ENCODE results near the gene OSBP2. TPM values are rescaled to one million over a fixed set of nuclear protein-coding genes. Genes with fewer than 3 reads are reported as not detected.

The OSBP2 gene
- total RNA-seq, 1 experiment from 2014 or later = 7.1 TPM

GRCh38 chr22:30697975-30698374 lies 3.3 kb downstream of the OSBP2 start:
- no peak overlapping the region for H3K4me3 ChIP-seq
- no peak overlapping the region for H3K4me2 ChIP-seq
- H3K9me2 ChIP-seq (ENCODE audit: insufficient read depth) = no peaks in the 10 kb centered on the region
- ChIA-PET POLR2A (ENCODE audit: unreplicated experiment) (no interaction called here), CTCF (no interaction called here)
- H3K4me1 ChIP-seq (replicated peaks; ENCODE audit: insufficient read depth) = peaks cover 18% of the 10 kb centered on the region
- DNase-seq = no peak
- H3K79me2 ChIP-seq (ENCODE audit: low read depth) = no peaks in the 10 kb centered on the region
- H3K27ac ChIP-seq = no peak overlapping the region
- no TSS peak for BruUV-seq (replicated peaks)
- TF ChIP-seq EZH2 (IDR thresholded peaks at IDR 0.05; ENCODE audit: low read depth) (no peak), CTCF (conservative IDR thresholded peaks at IDR 0.05) (no peak)
- no peaks in the 10 kb centered on the region for H3K36me3 ChIP-seq (ENCODE audit: low read depth)
- no peaks in the 10 kb centered on the region; the same call in 1 of the 2 replicates for H4K20me1 ChIP-seq (ENCODE audit: insufficient read depth)
- H2AFZ ChIP-seq = no peak overlapping the region
- H3K27me3 ChIP-seq (ENCODE audit: insufficient read depth, low read depth) = no peaks in the 10 kb centered on the region
- intact Hi-C loops (cut with micrococcal nuclease; ENCODE audit: unreplicated experiment) = no loop called here
- H3F3A ChIP-seq (ENCODE audit: insufficient read depth, low read depth) = peaks cover 16% of the 10 kb centered on the region
- no peaks in the 10 kb centered on the region for H3K9me3 ChIP-seq (ENCODE audit: insufficient read depth, low read depth)

GRCh38 chr22:30701872-30702271 lies 7.2 kb downstream of the OSBP2 start:
- CTCF ChIA-PET = interaction anchor here (0.6 kb wide), 1 partner anchor 1298 kb away, joined by 3 read pairs; no protein-coding TSS in a partner anchor
- DNase-seq = peak in 1 of 2 experiments; percentile 10

GRCh38 chr22:30702856-30703255 lies 8.2 kb downstream of the OSBP2 start:
- H3K4me2 ChIP-seq = no peak overlapping the region
- no peak overlapping the region for H3K27ac ChIP-seq
- H3K4me3 ChIP-seq = no peak overlapping the region
- H3K27me3 ChIP-seq (ENCODE audit: insufficient read depth, low read depth) = no peaks in the 10 kb centered on the region
- H2AFZ ChIP-seq = no peak overlapping the region
- BruUV-seq (replicated peaks) = no TSS peak
- H3K4me1 ChIP-seq (replicated peaks; ENCODE audit: insufficient read depth) = peaks cover 13% of the 10 kb centered on the region
- CTCF ChIA-PET = interaction anchor here (0.5 kb wide), 1 partner anchor 70 kb away, joined by 6 read pairs; no protein-coding TSS in a partner anchor
- no peak for TF ChIP-seq CTCF (conservative IDR thresholded peaks at IDR 0.05)
- TF ChIP-seq EZH2 (IDR thresholded peaks at IDR 0.05; ENCODE audit: low read depth) = no peak
- DNase-seq = no peak
- no peaks in the 10 kb centered on the region for H3K36me3 ChIP-seq (ENCODE audit: low read depth)
- intact Hi-C loops (cut with micrococcal nuclease; ENCODE audit: unreplicated experiment) = no loop called here
- H4K20me1 ChIP-seq (ENCODE audit: insufficient read depth) = no peaks in the 10 kb centered on the region; the same call in 1 of the 2 replicates
- no peaks in the 10 kb centered on the region for H3K79me2 ChIP-seq (ENCODE audit: low read depth)
- H3K9me2 ChIP-seq (ENCODE audit: insufficient read depth) = no peaks in the 10 kb centered on the region
- H3F3A ChIP-seq (ENCODE audit: insufficient read depth, low read depth) = peaks cover 14% of the 10 kb centered on the region
- POLR2A ChIA-PET (ENCODE audit: unreplicated experiment) = interaction anchor here (0.7 kb wide), 1 partner anchor 451 kb away, joined by 4 read pairs; no protein-coding TSS in a partner anchor
- no peaks in the 10 kb centered on the region for H3K9me3 ChIP-seq (ENCODE audit: insufficient read depth, low read depth)

More at GRCh38 chr22:30701872-30702271, 7.2 kb downstream of the OSBP2 start:
- Histone ChIP-seq H3K27ac (no peak overlapping the region), H3F3A (ENCODE audit: insufficient read depth, low read depth) (peaks cover 19% of the 10 kb centered on the region), H3K9me3 (ENCODE audit: insufficient read depth, low read depth) (no peaks in the 10 kb centered on the region), H3K79me2 (ENCODE audit: low read depth) (no peaks in the 10 kb centered on the region), H3K4me2 (no peak overlapping the region), H3K4me1 (replicated peaks; ENCODE audit: insufficient read depth) (peaks cover 13% of the 10 kb centered on the region), H3K36me3 (ENCODE audit: low read depth) (no peaks in the 10 kb centered on the region), H3K4me3 (no peak overlapping the region), H4K20me1 (ENCODE audit: insufficient read depth) (no peaks in the 10 kb centered on the region; the same call in 1 of the 2 replicates), H2AFZ (no peak overlapping the region), H3K27me3 (ENCODE audit: insufficient read depth, low read depth) (no peaks in the 10 kb centered on the region), H3K9me2 (ENCODE audit: insufficient read depth) (no peaks in the 10 kb centered on the region)
- POLR2A ChIA-PET (ENCODE audit: unreplicated experiment) = interaction anchor here (0.5 kb wide), 1 partner anchor 1005 kb away, joined by 3 read pairs; no protein-coding TSS in a partner anchor
- no TSS peak for BruUV-seq (replicated peaks)
- intact Hi-C loops (cut with micrococcal nuclease; ENCODE audit: unreplicated experiment) = no loop called here
- TF ChIP-seq EZH2 (IDR thresholded peaks at IDR 0.05; ENCODE audit: low read depth) (no peak), CTCF (conservative IDR thresholded peaks at IDR 0.05) (no peak)

All from PC-9 (cell line).